Ovary (tissue), 3 donors: ENCODE data around the gene DMRTB1.

Source experiments
- EP300 ChIP-seq: sonication (generic); formaldehyde crosslinking; IDR thresholded peaks from one replicate; pipeline ENCODE4 v1.6.1; 2017; ENCODE audit warnings: antibody characterized with exemption
- POLR2A ChIP-seq: fragments of 450-650 bp; IDR thresholded peaks from one replicate; pipeline ENCODE4 v1.6.1; 2017; ENCODE audit warnings: antibody characterized with exemption, mild to moderate bottlenecking, moderate library complexity
- TF ChIP-seq, protein P1 (sequence below), 3 donors: fragments of 450-650 bp in 2 of 3; fragments of 200-600 bp in 1 of 3; IDR thresholded peaks; one replicate each; pipeline versions ENCODE4 v1.5.1 to v1.8.0; 2016 to 2022; ENCODE audit warnings: antibody characterized with exemption in 3 of 3, mild to moderate bottlenecking in 1 of 3
- donor health status: DM: no; HTN: no; CAD: no.

- TF ChIP-seq, protein P1, sequence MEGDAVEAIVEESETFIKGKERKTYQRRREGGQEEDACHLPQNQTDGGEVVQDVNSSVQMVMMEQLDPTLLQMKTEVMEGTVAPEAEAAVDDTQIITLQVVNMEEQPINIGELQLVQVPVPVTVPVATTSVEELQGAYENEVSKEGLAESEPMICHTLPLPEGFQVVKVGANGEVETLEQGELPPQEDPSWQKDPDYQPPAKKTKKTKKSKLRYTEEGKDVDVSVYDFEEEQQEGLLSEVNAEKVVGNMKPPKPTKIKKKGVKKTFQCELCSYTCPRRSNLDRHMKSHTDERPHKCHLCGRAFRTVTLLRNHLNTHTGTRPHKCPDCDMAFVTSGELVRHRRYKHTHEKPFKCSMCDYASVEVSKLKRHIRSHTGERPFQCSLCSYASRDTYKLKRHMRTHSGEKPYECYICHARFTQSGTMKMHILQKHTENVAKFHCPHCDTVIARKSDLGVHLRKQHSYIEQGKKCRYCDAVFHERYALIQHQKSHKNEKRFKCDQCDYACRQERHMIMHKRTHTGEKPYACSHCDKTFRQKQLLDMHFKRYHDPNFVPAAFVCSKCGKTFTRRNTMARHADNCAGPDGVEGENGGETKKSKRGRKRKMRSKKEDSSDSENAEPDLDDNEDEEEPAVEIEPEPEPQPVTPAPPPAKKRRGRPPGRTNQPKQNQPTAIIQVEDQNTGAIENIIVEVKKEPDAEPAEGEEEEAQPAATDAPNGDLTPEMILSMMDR (IDR thresholded peaks at IDR 0.05): no peak
- no peak for TF ChIP-seq POLR2A
- no peak for TF ChIP-seq EP300
Observed at GRCh38 chr1:53413175-53414001, 45.8 kb upstream of the DMRTB1 start.
